GM12878 (cell line): ENCODE measurements around the gene TBC1D23.

ENCODE experiments used
- BHLHE40 ChIP-seq, 2 experiments: fragments of 450-650 bp in 1 of 2; IDR thresholded peaks; 2 replicates each; pipeline ENCODE4 v1.6.1; 2011 to 2017; ENCODE audit warnings: low read depth in 2 of 2, borderline replicate concordance in 1 of 2, improper control_type of control experiment in 1 of 2, low read length in 1 of 2, mild to moderate bottlenecking in 1 of 2
- POLR2A ChIP-seq: IDR thresholded peaks from 2 replicates; pipeline ENCODE4 v1.6.1; 2011; ENCODE audit warnings: low read depth, mild to moderate bottlenecking, low read length
- TF ChIP-seq, protein P1 (sequence below): IDR thresholded peaks from 2 replicates; pipeline ENCODE4 v1.6.1; 2012; ENCODE audit warnings: low read depth, low read length, improper control_type of control experiment

DNA sequence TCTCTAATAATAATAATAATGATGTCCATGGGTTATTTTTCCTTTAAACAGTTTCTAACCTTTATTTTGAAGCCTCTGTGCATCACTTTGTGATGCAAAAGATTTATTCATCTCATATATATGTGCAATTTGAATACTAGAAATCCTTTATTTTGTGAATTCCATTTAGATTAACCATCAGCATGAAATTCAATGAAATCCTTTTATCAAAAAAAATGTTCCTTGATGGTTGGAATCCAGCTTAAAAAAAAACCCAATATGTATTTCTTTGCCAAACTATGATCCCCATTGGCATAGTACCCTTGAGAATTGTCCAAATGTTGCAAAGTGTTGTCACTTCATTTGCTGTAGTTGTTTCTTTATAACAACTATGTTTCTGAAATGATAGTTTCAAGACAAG is 7.4 kb downstream of the TBC1D23 start:
- TF ChIP-seq POLR2A = no peak
- no peak for TF ChIP-seq BHLHE40 (IDR thresholded peaks at IDR 0.05; ENCODE audit: borderline replicate concordance in 1 of 2, low read depth in 2 of 2, low read length in 1 of 2)
- TF ChIP-seq, protein P1, sequence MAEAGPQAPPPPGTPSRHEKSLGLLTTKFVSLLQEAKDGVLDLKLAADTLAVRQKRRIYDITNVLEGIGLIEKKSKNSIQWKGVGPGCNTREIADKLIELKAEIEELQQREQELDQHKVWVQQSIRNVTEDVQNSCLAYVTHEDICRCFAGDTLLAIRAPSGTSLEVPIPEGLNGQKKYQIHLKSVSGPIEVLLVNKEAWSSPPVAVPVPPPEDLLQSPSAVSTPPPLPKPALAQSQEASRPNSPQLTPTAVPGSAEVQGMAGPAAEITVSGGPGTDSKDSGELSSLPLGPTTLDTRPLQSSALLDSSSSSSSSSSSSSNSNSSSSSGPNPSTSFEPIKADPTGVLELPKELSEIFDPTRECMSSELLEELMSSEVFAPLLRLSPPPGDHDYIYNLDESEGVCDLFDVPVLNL = no peak
